Left colon (tissue), 2 donors: ENCODE results near the gene ADORA1. TPM values are rescaled to one million over a fixed set of nuclear protein-coding genes. Genes with fewer than 3 reads are reported as not detected.
A peak's percentile ranks its signal among the peaks of the same experiment; 100 is the strongest.

ENCODE experiments used
- ATAC-seq: fragments of 200-7000 bp; cut with Tn5 transposase; one replicate; pipeline ENCODE4 v1.9.1; 2020; ENCODE audit warnings: mild to moderate bottlenecking, moderate library complexity
- DNase-seq, 2 donors: peaks; one replicate each; pipeline ENCODE4 v3.0.0-alpha.2; 2020
- intact Hi-C, 2 donors: fragments of 100-400 bp; cut with DNase I in 1 of 2; cut with micrococcal nuclease in 1 of 2; formaldehyde crosslinking; loops; one replicate each; pipeline versions ENCODE4 v1.11.2 to v1.14.0; 2022; cut with DNase I, micrococcal nuclease
- total RNA-seq, 2 donors: library from RNA; stranded (reverse); fragmentation: NEBNext Ultra II Directional; extraction: Animal tissue kit (Norgen Biotek cat#: 25700); gene quantifications; one replicate each; pipeline ENCODE4 v1.2.1, GENCODE V29; 2021
- donor health status: DM: no; HTN: no; CAD: no.
- donor health status: DM: yes; HTN: yes; CAD: no.

The ADORA1 gene
- total RNA-seq, 2 donors from 2014 or later: 0.37 to 0.39 TPM

- ATAC-seq (no peak), DNase-seq (no peak)
- intact Hi-C loops: no loop called here
Measured at GRCh38 chr1:203091761-203092330, 35.7 kb upstream of the ADORA1 start.

- intact Hi-C loops: loop anchor here in 1 of 2 donors (1.0 kb wide), 1 partner anchor 24 kb away; no protein-coding TSS in a partner anchor
- DNase-seq: no peak
- no peak for ATAC-seq
Measured at GRCh38 chr1:203093754-203094410, 33.6 kb upstream of the ADORA1 start.

- no peak for ATAC-seq
- intact Hi-C loops: no loop called here
Measured at GRCh38 chr1:203095061-203095690, 32.4 kb upstream of the ADORA1 start.

DNA sequence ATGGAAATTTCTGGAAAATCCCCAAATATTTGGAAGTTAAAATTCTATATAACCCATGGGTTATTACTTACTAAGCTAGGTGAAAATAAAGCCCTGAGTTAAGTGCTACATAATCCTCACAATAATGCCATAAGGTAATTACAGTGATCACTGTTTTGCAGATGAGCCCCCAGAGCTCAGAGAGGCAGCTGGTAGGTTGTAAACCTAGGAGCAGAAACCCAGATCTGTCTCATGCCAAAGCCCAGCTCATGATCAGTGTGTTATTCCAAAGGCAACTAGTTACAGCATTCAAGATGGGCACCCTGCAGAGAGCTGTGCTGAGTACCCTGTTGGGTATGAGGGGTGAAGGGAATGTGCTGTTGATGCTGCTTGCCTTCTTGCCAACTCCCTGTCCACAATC, 31.0 kb upstream of the ADORA1 start:
- no peak for DNase-seq
- intact Hi-C loops: no loop called here
- no peak for ATAC-seq

More at GRCh38 chr1:203095061-203095690, 32.4 kb upstream of the ADORA1 start:
- no peak for DNase-seq

- ATAC-seq: no peak
- no peak for DNase-seq
- intact Hi-C loops: no loop called here
Measured at GRCh38 chr1:203097001-203097400, 30.5 kb upstream of the ADORA1 start.

GRCh38 chr1:203098445-203098844, 29.1 kb upstream of the ADORA1 start:
- no peak for DNase-seq
- no peak for ATAC-seq
- intact Hi-C loops: no loop called here

GRCh38 chr1:203098914-203099520, 28.5 kb upstream of the ADORA1 start:
- intact Hi-C loops: no loop called here
- DNase-seq (no peak), ATAC-seq (no peak)

GRCh38 chr1:203099805-203100515, 27.6 kb upstream of the ADORA1 start:
- no peak for DNase-seq
- ATAC-seq: no peak
- intact Hi-C loops: no loop called here

GRCh38 chr1:203100516-203100869, 27.0 kb upstream of the ADORA1 start:
- intact Hi-C loops: no loop called here
- DNase-seq (no peak), ATAC-seq (no peak)

DNA sequence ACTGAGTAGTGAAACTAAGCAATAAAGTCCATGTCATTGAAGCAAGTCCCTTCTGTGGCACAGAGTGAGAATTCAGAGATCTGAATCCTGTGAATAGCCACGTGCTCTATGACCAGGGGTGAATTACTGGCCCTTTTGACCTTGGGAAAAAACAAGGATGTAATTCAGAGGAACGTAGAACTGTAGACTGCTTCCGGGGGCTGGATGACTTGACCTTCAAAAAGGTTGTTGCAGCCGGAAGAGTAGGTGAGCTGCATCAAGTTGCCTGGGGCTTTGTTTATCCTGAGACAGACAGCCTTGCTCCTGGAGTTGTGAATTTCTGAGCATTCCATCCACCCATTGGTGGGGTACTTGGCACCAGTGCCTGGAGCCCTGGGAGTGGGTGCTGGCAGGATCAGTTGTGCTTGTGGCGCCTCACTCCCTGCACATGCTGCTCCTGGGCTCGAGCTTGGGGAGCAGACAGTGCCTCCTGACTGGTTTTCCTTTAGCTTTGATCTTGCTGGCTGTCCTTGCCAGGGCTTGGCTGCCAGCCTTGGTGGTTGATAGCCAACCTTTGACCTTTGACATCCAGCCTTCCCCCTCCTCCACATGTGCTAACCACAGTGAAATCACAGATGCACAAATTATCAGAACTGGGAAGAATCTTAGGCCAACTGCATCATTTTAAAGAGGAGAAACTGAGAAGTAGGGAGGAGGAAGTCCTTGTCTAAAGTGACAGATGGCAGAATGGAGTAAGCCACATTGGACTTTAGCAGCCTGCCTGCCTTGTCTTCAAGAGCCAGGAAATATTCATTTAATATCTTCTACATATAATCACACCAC, 25.5 kb upstream of the ADORA1 start:
- DNase-seq: no peak
- intact Hi-C loops: no loop called here
- peak; percentile 43 for ATAC-seq

GRCh38 chr1:203103216-203103615, 24.3 kb upstream of the ADORA1 start:
- ATAC-seq (no peak), DNase-seq (no peak)
- intact Hi-C loops: no loop called here

DNA sequence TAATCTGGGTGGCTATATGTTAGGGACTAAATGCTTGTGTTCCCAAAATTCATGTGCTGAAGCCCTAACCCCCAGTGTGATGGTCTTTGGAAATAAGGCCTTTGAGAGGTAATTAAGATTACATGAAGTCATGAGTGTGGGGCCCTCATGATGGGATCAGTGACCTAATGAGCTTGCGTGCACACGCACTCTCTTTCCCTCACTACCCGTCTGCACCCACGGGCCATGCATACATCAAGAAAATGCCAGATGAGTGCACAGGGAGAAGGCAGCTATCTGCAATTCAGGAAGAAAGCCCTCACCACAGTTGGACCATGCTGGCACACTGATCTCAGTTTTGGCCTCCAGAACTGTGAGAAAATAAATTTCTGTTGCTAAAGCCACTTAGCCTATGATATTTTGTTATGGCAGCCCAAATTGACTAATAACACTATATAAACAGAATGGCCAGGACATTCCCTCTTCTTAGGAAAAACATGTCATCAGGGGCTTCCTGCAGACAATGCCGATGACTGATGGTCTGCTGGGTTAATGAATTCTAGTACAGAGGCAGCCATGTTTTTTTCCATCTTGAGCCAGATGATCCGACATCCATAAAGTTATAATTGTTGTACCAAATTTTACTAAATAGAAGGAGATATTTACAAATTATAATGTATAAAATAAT, 23.6 kb upstream of the ADORA1 start:
- DNase-seq (no peak), ATAC-seq (no peak)
- intact Hi-C loops: no loop called here

- ATAC-seq (no peak), DNase-seq (no peak)
- intact Hi-C loops: no loop called here
Measured at GRCh38 chr1:203104789-203105390, 22.6 kb upstream of the ADORA1 start.

- DNase-seq (no peak), ATAC-seq (no peak)
- intact Hi-C loops: no loop called here
Measured at GRCh38 chr1:203112475-203112874, 15.1 kb upstream of the ADORA1 start.

- intact Hi-C loops: no loop called here
- ATAC-seq: no peak
- DNase-seq: no peak
Measured at GRCh38 chr1:203113308-203113707, 14.2 kb upstream of the ADORA1 start.

GRCh38 chr1:203114202-203114601, 13.3 kb upstream of the ADORA1 start:
- intact Hi-C loops: no loop called here
- DNase-seq: no peak
- ATAC-seq: no peak

DNA sequence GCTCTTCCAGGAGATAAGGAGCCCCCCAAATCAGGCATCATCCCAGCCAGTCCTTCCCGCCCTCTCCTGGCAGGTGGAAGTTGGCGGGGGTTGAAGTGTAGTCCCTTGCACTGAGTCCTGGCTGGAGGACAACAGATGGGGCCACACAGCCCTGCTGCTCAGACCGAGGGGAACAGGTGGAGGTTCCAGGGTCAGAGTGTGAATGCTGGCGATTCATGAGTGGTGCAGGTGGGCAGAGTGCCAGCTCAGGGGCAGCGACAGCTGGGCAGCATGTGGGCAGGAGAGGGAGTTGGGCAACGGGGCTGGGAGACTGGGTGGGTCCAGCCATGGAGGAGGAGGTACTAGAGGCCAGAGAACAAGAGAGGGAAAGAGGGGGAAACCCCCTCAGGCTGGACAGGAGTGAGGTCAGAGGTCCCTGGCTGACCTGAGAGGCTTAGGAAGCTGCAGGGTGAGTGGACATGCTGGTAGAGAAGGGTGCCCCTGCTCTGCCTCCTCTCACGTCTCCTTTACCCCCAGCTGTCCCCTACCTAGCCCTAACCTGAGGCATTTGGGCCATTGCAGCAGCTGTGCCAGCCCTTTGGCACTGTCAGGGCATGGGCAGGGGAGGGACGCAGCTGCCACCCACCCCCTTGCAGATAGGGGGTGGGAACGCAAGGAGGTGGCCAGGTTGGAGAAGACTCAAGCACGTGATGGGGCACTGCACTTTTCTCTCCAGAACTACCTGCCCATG, 11.3 kb upstream of the ADORA1 start:
- ATAC-seq (no peak), DNase-seq (no peak)
- intact Hi-C loops: loop anchor here in 1 of 2 donors (5.0 kb wide), 1 partner anchor 101 kb away; no protein-coding TSS in a partner anchor
